NB4 (cell line): ENCODE data around the gene KCNS3.

Experiments
- TF ChIP-seq, protein P1 (sequence below): IDR thresholded peaks from 2 replicates; pipeline ENCODE4 v1.6.1; 2011; ENCODE audit warnings: low read depth, low read length
- TF ChIP-seq, protein P2 (sequence below): IDR thresholded peaks from one replicate; pipeline ENCODE4 v1.5.1; 2012; ENCODE audit warnings: low read depth, low read length

DNA sequence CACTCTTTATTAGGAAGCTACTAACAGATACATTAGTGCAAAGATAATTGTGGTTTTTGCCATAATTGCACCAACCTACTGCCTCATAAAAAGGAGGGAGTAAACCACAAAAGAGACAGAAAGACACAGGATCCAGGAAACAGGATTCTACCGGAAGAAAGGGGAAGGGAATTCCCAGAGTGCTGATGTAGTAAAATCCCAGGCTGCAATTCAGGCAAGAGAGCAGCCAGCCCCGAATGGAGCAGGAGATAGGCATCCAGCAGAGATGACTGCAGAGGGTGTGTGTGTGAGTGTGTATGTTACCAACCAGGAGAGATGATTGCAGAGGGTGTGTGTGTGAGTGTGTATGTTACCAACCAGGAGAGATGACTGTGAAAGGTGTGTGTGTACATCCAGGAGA lies 84.4 kb downstream of the KCNS3 start:
- TF ChIP-seq, protein P1, sequence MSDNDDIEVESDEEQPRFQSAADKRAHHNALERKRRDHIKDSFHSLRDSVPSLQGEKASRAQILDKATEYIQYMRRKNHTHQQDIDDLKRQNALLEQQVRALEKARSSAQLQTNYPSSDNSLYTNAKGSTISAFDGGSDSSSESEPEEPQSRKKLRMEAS = no peak
- TF ChIP-seq, protein P2, sequence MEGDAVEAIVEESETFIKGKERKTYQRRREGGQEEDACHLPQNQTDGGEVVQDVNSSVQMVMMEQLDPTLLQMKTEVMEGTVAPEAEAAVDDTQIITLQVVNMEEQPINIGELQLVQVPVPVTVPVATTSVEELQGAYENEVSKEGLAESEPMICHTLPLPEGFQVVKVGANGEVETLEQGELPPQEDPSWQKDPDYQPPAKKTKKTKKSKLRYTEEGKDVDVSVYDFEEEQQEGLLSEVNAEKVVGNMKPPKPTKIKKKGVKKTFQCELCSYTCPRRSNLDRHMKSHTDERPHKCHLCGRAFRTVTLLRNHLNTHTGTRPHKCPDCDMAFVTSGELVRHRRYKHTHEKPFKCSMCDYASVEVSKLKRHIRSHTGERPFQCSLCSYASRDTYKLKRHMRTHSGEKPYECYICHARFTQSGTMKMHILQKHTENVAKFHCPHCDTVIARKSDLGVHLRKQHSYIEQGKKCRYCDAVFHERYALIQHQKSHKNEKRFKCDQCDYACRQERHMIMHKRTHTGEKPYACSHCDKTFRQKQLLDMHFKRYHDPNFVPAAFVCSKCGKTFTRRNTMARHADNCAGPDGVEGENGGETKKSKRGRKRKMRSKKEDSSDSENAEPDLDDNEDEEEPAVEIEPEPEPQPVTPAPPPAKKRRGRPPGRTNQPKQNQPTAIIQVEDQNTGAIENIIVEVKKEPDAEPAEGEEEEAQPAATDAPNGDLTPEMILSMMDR = no peak
